ENCODE data around the gene TAAR8. TPM values are rescaled to one million over a fixed set of nuclear protein-coding genes. Genes with fewer than 3 reads are reported as not detected.
"Not testable (repeated sequence)": the region's sequence is repeated elsewhere in the genome, so short reads cannot be mapped to it uniquely, and the experiment has no call there.

The TAAR8 gene
- total RNA-seq, 1 donor from 2014 or later, result not detected

DNA sequence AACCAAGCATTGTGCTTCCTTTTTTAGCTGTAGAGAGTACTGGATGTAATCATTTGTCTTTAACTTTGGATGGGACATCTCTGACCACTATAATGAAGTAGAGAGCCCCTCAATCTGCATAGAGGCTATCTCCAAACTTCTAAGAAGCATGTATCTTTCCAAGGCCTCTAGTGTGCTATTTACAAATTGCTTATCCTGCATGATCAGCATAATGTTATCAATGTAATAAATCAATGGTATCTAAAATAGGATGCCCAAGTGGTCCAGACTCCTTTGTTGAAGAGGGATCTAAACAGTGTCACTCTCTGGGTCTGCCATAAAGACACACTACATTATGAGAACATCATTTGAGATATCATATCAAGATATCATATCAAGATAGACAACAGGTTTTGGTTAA, 7.6 kb upstream of the TAAR8 start:
- no peak for DNase-seq

DNA sequence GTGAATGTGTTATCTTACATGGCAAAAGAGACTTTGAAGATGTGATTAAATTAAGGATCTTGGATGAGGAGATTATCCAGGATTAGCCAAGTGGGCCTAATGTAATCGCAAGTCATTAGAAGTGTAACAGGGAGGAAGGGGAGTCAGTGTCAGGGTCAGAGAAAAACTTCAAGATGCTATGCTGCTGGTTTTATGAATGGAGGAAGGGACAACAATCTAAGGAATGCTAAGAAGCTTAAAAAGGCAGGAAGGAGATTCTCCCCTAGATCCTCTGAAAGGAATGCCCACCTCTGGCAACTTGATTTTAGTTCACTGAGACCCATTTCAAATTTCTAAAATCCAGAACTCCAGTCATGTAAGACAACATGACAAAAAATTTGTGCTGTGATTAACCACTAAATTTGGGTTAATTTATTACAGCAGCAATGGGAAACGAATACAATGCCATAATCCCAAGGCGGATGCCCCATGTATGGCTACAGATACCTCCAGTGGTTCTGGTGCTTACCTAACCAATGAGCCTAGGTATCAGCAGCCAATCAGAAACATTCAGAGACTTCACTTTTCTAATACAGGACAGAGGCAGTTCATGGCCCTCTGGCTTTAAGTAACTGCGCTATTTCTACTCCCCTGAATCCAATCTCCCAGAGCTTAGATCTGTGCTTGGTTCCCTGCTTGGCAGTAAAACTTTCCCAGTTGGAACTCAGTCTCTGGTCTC, 3.6 kb upstream of the TAAR8 start:
- DNase-seq, result no peak

DNA sequence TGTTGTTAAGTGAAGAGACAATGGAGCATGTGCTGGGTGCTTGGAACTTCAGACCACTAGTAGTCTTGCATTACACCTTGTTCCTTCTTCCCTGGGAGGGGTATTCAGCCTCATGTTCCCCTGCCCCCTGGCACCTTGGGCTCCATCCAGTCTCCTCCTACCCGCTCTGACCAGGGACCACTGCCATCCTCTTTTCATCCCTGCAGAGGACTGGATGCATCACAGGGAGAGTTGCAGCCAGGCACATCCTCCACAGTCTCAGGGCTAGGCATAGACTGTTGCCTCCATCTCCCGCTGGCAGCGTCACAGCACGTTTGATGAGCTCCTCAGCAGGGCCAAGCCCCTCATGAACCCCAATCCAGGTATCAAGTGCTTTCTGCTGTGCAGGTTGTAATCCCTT, 1.3 kb upstream of the TAAR8 start:
- DNase-seq, result no peak

- not testable (repeated sequence) for DNase-seq
These were observed 7.6 kb downstream of the TAAR8 start for GRCh38 chr6:132560087-132560486.

GRCh38 chr6:132566404-132566803, 13.9 kb downstream of the TAAR8 start:
- DNase-seq, result no peak

GRCh38 chr6:132567566-132567965, 15.1 kb downstream of the TAAR8 start:
- DNase-seq, result no peak

DNA sequence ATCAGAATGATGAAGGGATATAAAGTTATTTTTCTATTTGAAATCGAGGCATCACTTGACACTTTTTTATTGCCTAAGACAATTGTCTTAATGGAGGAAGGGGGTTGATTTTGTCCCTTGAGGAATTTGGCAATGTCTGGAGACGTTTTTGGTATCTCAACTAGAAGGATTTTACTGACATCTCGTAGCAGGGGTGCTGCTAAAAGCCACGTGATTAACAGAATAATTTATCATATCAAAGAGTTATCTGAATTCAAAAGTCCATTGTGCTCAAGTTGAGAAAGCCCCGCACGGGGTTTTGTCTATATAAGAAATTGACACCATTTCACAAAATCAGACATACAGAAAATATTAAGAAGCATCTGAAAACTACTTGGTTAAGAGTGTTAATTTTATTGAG, 16.1 kb downstream of the TAAR8 start:
- DNase-seq, result no peak

- DNase-seq, result no peak
These were observed 16.7 kb downstream of the TAAR8 start for GRCh38 chr6:132569170-132569569.

DNA sequence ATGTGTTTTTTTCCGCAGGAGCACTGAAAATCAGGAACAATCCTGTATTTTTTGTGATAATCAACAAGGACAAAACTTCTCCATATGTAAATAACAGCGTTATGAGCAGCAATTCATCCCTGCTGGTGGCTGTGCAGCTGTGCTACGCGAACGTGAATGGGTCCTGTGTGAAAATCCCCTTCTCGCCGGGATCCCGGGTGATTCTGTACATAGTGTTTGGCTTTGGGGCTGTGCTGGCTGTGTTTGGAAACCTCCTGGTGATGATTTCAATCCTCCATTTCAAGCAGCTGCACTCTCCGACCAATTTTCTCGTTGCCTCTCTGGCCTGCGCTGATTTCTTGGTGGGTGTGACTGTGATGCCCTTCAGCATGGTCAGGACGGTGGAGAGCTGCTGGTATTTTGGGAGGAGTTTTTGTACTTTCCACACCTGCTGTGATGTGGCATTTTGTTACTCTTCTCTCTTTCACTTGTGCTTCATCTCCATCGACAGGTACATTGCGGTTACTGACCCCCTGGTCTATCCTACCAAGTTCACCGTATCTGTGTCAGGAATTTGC, 17.8 kb downstream of the TAAR8 start, which contains the start of gene TAAR6:
TAAR6 (plus strand) TSS at position 102 of the 557 bp plus-strand sequence; CDS start at position 102, 0 bp downstream.
- no peak for DNase-seq

DNA sequence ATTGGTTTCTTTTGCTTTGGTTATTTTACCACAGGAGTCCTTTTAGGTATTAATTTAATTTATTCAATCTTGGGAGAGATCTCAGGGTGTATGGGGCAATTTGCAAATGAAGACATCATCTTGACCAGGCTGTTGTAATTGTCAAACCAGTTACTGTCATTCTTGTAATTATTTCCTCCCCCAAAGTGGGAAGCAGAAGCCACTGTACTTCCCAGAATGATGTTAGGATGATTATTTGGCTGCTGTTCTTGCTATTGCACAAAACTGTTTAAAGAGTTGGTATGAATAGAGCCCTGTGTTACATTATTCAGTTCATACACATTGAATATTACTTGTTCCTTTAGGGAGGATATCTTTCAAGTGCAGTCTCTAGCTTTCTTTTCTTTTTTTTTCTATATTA, 19.3 kb downstream of the TAAR8 start:
- no peak for DNase-seq

- DNase-seq, result no peak
These were observed 32.2 kb downstream of the TAAR8 start for GRCh38 chr6:132584698-132585097.

DNA sequence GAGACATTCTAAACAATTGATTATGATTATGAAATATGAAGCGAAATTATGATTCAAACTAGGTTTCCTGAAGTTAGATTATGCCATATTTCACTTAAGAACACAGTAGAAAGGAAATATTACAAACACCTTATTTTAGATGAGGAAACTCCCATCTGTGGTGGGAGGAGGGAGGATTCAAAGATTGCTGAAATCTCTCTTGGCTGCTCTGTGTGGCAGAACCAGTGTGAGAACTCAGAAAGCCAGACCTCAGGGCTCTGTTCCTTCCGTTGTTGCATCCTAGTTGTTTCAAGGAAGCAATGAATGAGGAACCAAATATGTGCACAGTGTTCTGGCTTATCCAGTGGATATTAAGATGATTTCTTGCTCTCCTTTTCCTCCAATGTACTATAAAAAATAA, 35.0 kb downstream of the TAAR8 start:
- DNase-seq, result no peak

GRCh38 chr6:132589454-132589853, 37.0 kb downstream of the TAAR8 start, which contains the start of gene TAAR5:
TSS of gene TAAR5 (minus strand) at chr6:132589741. CDS start at chr6:132589686, 55 bp downstream.
- no peak for DNase-seq

DNA sequence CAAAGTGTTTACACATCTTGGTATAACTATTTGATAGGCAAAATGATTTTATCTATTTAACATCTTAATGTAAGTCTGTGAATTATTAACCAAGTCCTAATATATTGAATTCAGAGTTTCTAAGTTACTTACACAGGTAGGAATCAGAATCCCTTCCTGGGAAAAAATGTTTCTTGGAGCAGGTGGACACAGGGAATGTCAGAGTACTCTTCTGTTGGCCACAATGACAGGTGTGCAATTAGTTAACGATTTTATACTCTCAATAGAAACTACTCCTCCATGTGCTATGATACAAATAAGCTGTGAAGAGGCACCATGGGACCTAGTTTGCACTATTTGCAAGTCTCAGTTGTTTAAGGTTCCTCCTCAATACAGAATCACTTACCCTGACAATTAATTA, 37.9 kb downstream of the TAAR8 start:
- no peak for DNase-seq

- DNase-seq, result no peak
These were observed 40.4 kb downstream of the TAAR8 start for GRCh38 chr6:132592855-132593254.

GRCh38 chr6:132596201-132596600, 43.7 kb downstream of the TAAR8 start:
- no peak for DNase-seq

GRCh38 chr6:132598473-132598872, 46.0 kb downstream of the TAAR8 start:
- peak; percentile 3 for DNase-seq

- not testable (repeated sequence) for DNase-seq
These were observed 48.4 kb downstream of the TAAR8 start for GRCh38 chr6:132600900-132601299.

Small RNAs within 50 kb of the gene (small RNA-seq; reads per million reads assigned to genes)
- gene TAAR7P (ENCODE audit: low replicate concordance), result not detected

Other genes with a start within 250 kb of the TAAR8 start
- gene MOXD1, start 151.2 kb upstream of the TAAR8 start, total RNA-seq, result 17.6 TPM
- 50.0 TPM for gene STX7, start 39.6 kb upstream of the TAAR8 start, total RNA-seq
- not detected for gene TAAR9, start 14.4 kb upstream of the TAAR8 start, total RNA-seq
- not detected for gene TAAR6, start 17.6 kb downstream of the TAAR8 start, total RNA-seq
- gene TAAR5, start 37.1 kb downstream of the TAAR8 start, total RNA-seq, result not detected
- not detected for gene TAAR2, start 71.6 kb downstream of the TAAR8 start, total RNA-seq
- not detected for gene TAAR1, start 106.5 kb downstream of the TAAR8 start, total RNA-seq
- gene VNN1, start 161.4 kb downstream of the TAAR8 start, total RNA-seq, result 0.31 TPM
- gene VNN2, start 205.2 kb downstream of the TAAR8 start, total RNA-seq, result 3.7 TPM
- 10.2 TPM for gene SLC18B1, start 246.0 kb downstream of the TAAR8 start, total RNA-seq

Measured in tongue (tissue), 3 donors.